Uterus (tissue), 2 donors: ENCODE data around the gene EXTL1.

Source experiments
- CTCF ChIP-seq, 4 experiments: fragments of 200-600 bp in 2 of 4; fragments of 450-650 bp in 2 of 4; sonication (generic) in 2 of 4; IDR thresholded peaks; one replicate each; pipeline ENCODE4 v1.5.1; 2016 to 2019; ENCODE audit warnings: antibody characterized with exemption in 4 of 4, mild to moderate bottlenecking in 2 of 4, moderate library complexity in 1 of 4
- POLR2A ChIP-seq, 2 donors: fragments of 450-650 bp; IDR thresholded peaks; one replicate each; pipeline ENCODE4 v1.6.1; 2016; ENCODE audit warnings: antibody characterized with exemption in 2 of 2, mild to moderate bottlenecking in 1 of 2, moderate library complexity in 1 of 2

GRCh38 chr1:26029054-26029863, 7.7 kb downstream of the EXTL1 start:
- TF ChIP-seq CTCF (IDR thresholded peaks at IDR 0.05) (no peak), POLR2A (IDR thresholded peaks at IDR 0.05) (no peak)
